HG03060 (cell line): ENCODE measurements around the gene XYLT1.

Source experiments
- ATAC-seq: cut with Tn5 transposase; IDR thresholded peaks from one replicate; pipeline ENCODE4 v1.9.1; 2021; ENCODE audit warnings: low read depth, moderate number of reproducible peaks; ENCODE audit not compliant: unreplicated experiment

XYLT1 gene

DNA sequence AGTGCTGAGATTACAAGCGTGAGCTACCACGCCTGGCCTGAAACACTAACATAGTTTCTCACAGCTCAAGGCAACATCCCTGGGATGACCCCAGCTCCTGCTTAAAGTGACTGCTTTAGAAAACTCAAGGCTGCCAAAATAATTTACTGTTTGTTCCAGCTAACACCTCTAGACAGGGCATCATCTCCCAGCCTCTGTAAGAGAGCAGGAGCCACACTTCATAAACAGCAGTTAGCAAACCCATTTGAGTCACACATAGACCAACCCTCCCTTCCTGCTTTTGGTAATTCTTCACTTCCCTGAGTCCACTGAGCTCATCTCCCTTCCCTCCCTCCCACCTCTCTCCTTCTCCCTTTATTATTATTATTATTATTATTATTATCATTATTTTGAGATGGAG lies 201.3 kb downstream of the XYLT1 start:
- no peak for ATAC-seq

DNA sequence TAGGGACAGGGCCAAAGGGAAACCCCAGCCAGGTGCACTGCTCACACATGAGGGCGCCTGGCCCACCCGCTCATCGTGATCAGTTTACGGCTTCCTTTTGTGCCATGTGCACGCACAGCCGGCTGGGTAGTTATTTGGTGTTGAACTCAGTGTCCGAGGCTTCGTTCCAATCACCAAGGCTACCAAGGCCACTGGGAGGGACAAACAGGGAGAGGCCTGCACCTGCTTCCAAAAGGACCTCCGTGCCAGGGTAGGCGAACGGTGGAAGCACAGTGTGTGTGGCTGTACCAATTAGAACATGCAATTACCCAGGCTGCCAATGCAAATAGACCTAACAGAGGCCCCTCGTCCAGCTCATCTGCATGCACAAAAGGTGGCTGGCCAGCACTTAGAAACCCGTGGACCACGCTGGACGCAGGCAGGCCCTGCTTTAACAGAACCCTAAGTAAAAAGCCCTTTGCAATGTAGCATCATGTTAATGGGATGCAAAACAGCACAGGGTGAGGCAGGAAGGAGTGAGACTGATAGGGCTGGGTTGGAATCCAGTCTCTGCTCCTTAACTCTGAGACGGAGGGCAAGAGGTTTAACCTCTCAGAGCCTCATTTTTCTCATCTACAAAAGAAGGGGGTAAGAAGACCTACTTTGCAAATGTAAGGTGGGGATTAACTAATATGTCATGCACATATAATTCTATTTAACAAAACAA lies 204.0 kb downstream of the XYLT1 start:
- no peak for ATAC-seq

DNA sequence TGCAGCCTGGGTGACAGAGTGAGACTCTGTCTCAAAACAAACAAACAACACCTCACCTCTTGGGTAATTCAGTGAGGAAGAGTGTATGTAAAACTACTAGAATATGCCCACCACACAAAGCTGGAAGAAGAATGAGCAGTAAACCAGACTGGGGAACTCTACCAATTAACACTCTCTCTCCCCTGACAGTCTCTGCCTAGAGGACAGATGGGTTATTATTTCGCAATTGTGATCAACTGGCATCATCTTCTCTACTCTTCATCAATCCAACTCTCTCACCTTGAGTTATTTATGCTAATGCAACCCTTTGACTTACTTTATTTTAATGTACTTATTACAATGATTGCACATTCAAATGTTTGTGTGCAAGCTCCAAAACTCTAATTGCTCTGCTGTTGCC lies 205.6 kb downstream of the XYLT1 start:
- no peak for ATAC-seq

DNA sequence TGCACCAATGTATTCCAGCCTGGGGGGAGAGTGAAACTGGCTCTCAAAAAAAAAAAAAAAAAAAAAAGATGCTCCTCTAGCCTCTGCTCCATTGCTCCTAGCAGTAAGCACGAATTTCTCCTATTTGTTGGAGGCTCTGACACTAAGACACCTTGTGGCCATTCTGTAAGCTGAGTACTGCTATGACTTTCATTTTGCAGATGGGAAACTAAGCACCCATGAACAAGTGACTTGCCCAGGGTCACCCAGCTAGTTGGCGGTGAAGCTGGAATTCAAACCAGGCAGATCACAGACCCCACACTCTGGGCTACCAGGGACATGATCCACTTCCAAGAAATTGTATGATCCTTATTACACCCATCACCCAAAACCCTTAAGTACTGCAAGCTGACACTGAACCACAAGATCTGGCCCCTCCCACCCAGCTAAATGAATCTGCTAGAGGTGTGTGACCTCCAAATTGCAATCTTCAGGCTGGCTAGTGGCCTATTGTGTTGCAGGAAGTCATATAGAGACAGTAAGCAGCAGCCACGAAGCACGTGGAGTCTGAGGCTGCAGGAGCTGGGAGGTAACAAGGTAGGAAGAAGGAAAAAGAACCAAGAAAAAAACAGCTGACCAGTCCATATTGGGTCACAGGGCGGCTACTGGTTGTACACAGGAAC lies 209.4 kb downstream of the XYLT1 start:
- no peak for ATAC-seq

DNA sequence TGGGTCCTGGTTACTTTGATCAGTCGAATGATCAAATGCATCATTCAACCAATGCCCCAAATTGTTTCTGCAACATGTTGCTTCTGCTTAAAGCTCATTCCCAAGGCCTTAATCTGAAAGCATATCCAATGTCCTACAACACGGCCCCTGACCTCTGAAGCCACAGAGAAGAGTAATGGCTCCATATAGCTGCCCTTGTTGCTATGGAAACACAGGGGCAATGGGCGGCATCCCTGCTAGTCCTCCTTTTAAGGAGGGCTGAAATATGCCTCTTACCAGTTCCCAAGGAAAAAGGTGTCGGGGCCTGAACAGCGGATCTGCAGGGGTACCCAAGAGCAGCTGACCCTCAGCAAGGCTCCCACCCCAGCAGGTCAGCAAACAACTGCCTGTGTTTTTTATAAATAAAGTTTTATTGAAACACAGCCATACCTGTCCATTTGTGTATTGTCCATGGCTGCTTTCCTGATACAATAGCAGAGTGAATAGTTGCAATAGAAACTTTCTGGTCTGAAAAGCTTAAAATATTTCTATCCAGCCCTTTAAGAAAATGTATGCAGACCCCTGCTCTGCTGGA lies 210.4 kb downstream of the XYLT1 start:
- no peak for ATAC-seq

DNA sequence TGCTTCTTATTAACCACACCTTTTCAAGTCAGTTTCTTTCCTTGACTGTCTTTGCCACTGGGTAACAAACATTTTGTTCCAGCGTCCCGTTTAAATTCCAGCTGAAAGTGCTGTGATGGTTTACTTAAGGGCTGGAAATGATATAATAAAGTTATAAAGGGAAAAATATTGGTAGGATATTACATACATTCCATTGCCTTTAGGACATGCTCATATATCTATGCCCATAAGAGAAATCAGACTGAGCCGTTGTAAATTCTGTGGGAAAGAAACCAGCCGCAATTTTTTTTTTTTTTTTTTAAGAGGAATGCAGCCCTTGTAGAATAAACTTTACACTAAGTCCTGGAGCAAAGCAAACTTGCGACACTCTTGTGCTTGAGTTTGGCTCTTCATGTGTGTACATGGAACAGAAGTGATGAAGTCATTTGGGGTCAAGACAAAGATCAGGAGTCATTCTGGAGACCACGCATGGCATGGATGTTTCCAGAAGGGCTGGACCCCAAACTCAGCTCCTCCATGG lies 210.9 kb downstream of the XYLT1 start:
- no peak for ATAC-seq

DNA sequence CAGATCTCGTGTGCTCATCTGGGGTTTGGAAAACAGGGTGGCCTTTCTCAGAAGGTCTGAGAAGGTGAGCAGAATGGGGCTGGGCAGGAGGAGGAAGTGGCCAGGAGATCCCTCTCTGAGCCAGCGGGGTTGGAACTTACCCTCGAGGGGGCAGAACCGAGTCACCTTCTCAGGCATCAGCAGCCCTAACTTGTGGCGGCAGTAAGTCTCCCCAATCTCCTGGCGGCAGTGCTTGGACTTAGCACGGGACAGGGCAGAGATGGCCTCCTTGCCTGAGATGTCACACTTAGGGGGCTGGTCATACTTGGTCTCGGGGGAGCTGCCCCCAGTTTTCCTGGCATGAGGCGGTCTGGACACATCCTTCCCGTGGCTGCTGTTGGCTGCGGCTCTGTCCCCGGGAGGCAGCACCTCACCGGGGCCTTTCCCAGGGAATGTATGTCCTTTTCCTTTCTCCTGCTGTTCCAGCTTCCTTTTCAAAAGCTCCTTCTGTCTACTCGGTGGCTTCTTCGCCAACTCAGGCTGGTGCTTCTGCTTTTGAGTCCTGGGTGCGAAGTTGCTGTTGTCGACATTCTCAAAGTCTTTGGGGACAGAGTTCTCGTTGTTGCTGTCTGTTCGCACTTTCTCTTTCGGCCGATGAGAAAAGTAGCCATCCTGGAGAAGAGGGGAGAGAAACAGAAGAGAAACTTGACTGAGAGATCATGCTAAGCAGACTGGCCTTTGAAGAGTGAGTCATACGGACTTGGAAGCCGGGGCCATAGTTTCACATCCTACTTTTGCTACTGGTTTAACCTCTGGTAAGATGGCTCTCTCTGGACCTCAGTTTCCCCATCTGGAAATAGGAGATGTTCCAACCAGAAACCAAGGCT lies 211.7 kb downstream of the XYLT1 start:
- peak; percentile 68 for ATAC-seq

DNA sequence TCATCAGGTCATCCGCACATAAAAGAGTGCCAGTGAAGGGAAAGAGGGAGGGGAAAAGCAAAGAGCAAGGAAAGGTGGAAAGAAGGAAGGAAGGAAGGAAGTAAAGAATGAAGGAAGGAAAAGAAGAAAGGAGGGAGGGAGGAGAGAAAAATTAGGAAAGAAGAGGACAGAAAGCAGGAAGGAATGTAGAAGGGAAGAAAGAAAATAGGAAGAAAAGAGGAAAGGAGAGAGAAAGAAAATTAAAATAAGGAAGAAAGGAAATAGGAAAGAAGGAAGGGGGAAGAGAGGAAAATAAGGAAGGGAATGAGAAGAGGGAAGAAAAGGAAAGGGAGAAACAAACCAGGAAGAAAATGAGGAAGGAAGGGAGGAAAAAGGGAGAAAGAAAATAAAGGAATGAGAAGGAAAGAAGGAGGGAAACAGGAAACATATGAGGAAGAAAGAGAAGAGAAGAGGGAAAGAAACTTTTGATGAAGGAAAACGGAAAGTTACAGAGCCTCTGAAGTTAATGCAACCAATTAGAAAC lies 212.6 kb downstream of the XYLT1 start:
- ATAC-seq: no peak

DNA sequence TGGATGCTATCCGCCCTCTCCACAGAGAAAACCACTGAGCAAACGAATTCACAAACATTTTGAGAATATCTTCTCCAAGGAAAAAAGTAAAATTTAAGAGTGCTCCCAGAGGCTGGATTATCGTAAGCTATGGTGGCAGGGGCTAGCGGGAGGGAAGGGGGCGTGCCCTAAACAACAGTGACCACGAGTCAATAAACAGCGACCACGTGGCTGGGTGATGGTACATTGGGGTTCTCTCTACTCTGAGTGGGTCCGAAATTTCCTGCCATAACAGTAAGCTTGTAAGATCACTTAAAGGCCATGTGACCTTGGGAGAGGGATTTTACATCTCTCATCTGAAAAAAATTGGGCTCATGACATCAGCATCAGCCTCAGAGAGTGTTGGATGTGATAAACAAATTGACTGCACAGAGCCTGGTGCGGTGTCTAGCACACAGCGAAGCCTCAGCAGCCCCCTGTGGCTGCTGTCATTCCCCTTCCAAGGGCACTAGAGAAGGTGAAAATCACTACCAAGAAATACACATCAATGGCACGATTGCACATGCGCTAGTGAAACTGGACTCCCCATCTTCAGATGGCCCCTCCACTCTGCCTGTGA lies 213.2 kb downstream of the XYLT1 start:
- no peak for ATAC-seq

DNA sequence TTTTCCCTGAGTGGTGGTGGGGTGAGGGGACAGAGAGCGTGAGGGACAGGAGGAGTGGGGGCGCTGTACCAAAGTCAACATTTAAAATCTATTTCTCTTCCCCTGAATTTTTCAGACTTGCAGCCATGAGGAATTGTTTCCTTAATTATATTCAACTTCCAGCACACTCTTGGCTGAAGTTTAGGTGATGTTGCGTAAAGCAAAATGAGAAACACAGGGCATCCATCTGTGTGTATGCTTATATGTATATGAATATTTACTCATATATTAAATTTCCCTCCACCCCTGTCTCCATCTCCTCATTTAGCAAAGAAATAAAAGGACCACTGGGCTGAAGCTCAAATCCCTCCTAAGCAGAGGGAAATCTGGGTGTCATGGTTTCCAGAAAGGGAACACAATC lies 218.1 kb downstream of the XYLT1 start:
- no peak for ATAC-seq

DNA sequence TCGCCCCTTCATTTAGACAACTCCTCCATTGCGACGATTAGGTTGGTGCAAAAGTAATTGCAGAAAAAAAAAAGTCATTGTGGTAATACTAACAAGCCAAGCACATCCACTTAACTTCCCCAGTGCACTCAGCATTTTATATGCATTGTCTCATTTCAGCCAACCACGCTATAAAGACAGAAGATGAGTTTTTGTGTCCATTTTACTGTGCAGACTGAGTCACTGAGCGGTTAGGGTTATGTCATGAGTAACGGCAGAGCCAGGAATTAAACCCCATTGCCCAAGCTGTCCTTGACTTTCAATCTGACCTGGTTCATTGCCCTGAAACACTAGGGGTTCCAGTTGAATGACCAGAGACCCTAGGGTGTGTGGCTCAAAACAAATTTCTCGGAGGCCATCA lies 218.7 kb downstream of the XYLT1 start:
- ATAC-seq: no peak

DNA sequence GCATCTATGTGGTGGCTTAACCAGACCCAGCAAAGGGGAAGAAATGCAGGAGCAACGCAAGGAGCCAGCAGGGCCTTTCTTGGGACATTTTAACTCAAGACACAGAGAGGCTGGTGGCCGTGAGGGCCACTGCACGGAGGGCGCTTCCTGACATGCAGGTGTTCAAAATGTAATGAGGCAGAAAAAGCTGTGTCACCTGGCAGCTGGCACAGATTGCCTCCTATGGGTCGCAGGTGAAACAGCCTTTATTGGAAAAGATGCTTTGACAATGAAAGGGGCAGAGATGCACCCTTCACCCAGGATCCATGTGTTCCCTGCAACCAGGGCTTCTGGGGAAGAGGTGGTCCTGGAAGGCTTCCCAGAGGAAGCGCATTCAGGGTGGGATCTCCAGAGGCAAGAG lies 219.3 kb downstream of the XYLT1 start:
- no peak for ATAC-seq

DNA sequence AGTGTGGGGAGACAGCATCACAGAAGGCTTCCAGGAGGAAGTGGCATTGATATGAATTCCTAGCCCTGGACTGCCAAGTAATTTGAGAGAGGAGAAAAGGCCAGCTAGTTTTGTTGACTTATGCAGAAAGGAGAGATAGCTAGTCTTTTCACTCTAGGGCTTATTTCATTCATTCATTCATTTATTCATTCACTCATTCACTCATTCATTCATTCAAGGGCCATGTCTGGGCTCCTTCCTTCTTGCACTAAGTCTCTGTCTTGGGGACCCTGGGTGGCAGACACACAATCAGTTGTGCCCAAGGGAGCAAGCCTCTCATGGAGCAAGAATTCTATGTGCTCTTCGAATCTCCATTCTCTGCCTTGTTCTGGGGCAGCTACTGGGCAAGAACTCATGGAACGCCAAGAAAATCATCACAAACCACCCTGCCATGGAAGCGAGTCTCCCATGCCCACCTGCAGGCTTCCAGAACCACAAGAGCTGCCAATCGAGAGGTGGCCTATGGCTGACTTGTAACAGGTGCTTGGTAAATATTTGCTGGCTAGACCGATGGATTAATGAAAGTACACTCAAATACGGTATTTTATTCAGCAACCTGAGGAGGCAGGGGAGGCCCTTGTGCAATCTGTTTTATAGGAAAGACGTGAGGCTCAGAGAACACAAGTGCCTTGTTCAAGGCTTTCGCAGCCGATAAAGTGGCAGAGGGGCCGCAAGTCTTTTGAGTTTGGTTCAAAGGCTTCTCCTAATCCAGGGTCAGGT lies 223.6 kb downstream of the XYLT1 start:
- ATAC-seq: no peak

DNA sequence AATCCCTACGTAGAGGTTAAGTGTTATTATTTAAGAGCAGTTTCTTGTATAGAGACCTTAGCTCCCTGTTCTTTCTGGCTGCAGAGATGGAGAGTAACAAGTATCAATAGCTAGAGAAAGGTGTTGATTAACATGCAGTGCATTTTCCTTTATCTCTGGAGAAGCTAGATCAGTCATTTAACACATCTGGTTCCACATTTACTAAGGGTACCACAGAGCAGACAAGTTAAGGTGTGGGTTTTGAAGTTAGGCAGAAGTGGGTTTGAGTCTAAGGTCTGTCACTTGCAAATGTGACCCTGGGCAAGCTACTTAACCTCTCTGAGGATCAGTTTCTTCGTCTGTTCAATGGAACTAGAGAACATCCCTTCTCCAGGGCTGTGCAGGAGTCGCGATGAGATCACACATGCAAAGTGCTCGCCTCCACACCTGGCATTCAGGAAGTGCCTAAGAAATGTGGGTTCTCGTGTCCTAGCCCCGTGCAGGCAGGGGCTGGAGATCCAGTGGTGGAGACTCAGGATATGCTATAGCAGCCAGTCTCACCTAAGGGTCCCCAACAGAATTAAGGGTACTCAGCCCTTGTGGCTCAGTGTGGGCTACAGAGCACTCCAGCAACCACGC lies 224.4 kb downstream of the XYLT1 start:
- ATAC-seq: no peak

DNA sequence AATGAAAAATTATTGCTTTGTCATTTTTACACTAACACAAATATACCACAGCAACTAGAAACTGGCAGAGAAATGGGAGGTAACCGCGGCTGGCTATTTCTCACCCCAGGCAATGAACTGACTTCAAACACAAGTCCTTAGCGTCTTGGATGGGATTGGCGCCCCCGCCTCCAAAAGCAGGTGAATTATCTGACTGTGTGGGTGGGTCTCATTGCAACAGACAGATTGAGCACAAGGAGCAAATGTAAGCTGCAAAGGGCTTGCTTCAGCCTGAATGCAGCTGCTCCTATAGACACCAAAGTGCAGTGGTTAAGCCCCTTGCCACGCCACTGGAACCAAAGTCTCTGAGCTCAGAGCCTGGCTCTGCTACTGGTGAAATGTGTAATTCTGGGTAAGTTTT lies 225.0 kb downstream of the XYLT1 start:
- ATAC-seq: no peak

DNA sequence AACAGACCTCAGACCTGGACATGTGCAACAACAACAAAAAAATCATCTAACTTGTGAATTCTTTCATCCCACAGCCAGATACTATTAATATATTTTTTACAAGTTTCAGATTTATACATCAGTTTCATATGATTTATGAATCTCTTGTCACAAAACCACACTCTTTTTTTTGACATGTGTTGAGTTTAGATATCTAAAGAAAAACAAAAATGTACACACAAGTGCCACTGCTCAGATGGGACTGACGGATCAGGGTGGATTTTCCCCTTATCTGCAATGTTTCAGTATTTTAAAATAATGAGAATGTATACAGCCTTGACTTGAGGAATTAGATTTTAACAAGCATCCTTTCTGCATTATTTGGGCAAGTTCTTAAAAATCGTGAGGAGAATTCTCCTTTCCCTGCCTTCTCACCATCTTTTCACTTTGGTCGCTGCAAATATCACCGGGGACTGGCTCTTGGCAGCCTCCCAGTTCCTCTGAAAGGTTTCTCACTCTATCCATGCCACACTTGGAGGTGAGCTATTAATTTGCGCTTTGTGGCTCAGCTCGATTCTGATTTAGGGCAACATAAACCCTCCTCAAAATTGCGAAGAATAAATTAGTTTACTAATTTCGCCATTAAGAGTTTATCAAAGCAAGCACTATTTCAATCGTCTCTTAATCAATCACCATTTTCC lies 225.7 kb downstream of the XYLT1 start:
- no peak for ATAC-seq

DNA sequence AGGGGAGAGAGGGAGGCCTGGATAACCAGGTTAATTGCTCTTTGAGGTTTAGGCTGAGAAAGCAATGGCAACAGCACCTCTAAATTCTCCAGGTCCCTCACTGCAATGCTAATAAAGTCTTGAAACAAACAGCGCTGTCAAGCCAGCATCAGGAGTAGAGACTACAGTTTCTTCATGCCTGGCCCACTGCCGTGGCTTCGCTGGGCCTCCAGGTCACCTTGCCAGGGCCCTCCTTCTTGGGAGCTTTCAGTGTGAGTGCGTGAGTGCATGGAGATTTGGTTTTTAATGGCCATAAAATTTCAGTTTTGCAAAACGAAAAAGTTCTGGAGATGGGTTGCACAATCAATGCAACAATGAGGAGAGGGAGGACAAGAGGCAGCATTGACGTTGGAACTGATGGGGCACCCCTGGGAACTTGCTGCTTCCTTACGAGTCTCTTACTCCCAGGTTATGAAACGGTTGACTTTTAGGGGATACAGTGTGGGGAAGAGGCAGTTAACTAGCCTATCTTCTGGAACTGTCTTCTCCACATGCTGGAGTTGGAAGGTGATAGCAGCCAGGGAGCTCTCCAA lies 229.4 kb downstream of the XYLT1 start:
- no peak for ATAC-seq

DNA sequence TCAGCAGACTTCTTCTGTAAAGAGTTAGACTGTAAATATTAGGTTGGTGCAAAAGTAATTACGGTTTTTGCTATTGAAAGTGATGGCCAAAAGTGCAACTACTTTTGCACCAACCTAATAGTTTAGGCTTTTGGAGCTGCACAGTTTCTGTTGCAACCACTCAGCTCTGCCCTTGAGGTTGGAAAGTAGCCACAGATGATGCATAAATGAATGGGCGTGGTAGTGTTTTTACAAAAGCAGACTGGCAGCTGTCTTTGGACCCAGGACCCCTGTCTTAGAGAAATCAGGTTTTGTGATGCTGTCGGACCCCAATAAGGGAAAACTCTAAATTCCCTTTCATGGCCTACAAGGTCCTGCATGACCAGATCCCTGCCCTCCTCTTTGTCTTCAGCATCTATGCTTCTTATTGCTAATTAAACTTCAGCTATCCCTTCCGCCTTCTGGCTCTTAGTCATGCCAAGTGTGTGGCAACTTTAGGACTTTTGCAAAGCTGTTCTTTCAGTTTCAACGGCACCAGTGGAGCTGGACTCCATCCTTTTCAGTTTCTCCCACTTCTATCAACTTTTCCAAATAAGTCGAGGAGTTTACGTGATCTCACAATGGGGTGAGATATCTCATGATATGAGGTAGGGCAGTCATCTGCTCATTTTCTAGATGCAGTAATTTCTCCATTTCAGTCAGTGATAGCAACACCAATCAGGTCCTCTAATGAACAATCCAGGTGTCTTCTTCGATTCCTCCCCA lies 232.3 kb downstream of the XYLT1 start:
- ATAC-seq: no peak
